HepG2 (cell line): ENCODE measurements around the gene FASTKD2.

Experiments
- ATF6 ChIP-seq: sonication (generic); formaldehyde crosslinking; conservative IDR thresholded peaks from 2 replicates; pipeline ENCODE4 v1.4.0; 2020; ENCODE audit warnings: missing genetic modification reagents
- CREB1 ChIP-seq, 2 experiments: fragments of 450-650 bp in 1 of 2; IDR thresholded peaks; 2 replicates each; pipeline ENCODE4 v1.6.1; 2016 to 2017; ENCODE audit warnings: control low read depth in 1 of 2, mild to moderate bottlenecking in 1 of 2, missing compliant biosample characterization in 1 of 2, missing genetic modification characterization in 1 of 2
- CTCF ChIP-seq: sonication (generic); formaldehyde crosslinking; IDR thresholded peaks from 2 replicates; pipeline ENCODE4 v1.5.0; 2020; ENCODE audit warnings: mild to moderate bottlenecking, missing genetic modification reagents, moderate library complexity
- HMGXB4 ChIP-seq, 2 experiments: sonication (generic) in 1 of 2; formaldehyde crosslinking in 1 of 2; IDR thresholded peaks; 2 replicates each; pipeline versions ENCODE4 v1.4.0 to v1.6.1; 2018 to 2020; ENCODE audit warnings: missing genetic modification reagents in 2 of 2, borderline replicate concordance in 1 of 2, low read depth in 1 of 2, mild to moderate bottlenecking in 1 of 2, missing biosample characterization in 1 of 2
- MYC ChIP-seq: sonication (generic); formaldehyde crosslinking; IDR thresholded peaks from 2 replicates; pipeline ENCODE4 v1.9.0; 2021; ENCODE audit warnings: missing genetic modification reagents, borderline replicate concordance
- NR1H2 ChIP-seq: sonication (generic); formaldehyde crosslinking; IDR thresholded peaks from 2 replicates; pipeline ENCODE4 v1.8.1; 2022; ENCODE audit warnings: low read depth, missing genetic modification reagents, borderline replicate concordance
- PAX8 ChIP-seq: sonication (generic); formaldehyde crosslinking; IDR thresholded peaks from 2 replicates; pipeline ENCODE4 v1.8.0; 2022; ENCODE audit warnings: mild to moderate bottlenecking, missing genetic modification reagents, borderline replicate concordance
- SP140L ChIP-seq: sonication (generic); formaldehyde crosslinking; IDR thresholded peaks from 2 replicates; pipeline ENCODE4 v1.4.0; 2020; ENCODE audit warnings: missing genetic modification reagents, borderline replicate concordance
- TOE1 ChIP-seq: sonication (generic); formaldehyde crosslinking; IDR thresholded peaks from 2 replicates; pipeline ENCODE4 v1.4.0; 2020; ENCODE audit warnings: mild to moderate bottlenecking, missing genetic modification reagents
- ZBTB4 ChIP-seq: sonication (generic); formaldehyde crosslinking; IDR thresholded peaks from 2 replicates; pipeline ENCODE4 v1.4.0; 2020; ENCODE audit warnings: missing genetic modification reagents, mild to moderate bottlenecking, borderline replicate concordance
- ZNF274 ChIP-seq: sonication (generic); formaldehyde crosslinking; IDR thresholded peaks from 2 replicates; pipeline ENCODE4 v1.5.1; 2020; ENCODE audit warnings: mild to moderate bottlenecking, missing genetic modification reagents

- TF ChIP-seq CTCF (CRISPR knock-in tag) (no peak), ATF6 (CRISPR knock-in tag) (no peak), ZNF274 (CRISPR knock-in tag) (no peak), HMGXB4 (CRISPR knock-in tag; IDR thresholded peaks at IDR 0.05; ENCODE audit: borderline replicate concordance in 1 of 2, low read depth in 1 of 2) (no peak), ZBTB4 (CRISPR knock-in tag) (no peak), CREB1 (IDR thresholded peaks at IDR 0.05) (no peak), CREB1 (CRISPR knock-in tag; IDR thresholded peaks at IDR 0.05) (no peak), MYC (CRISPR knock-in tag) (no peak), NR1H2 (CRISPR knock-in tag) (no peak), PAX8 (CRISPR knock-in tag) (no peak), TOE1 (CRISPR knock-in tag) (no peak), SP140L (CRISPR knock-in tag) (no peak)
These were observed 19.4 kb downstream of the FASTKD2 start for GRCh38 chr2:206784559-206785353.
